ENCODE data around the gene LSAMP.

DNA sequence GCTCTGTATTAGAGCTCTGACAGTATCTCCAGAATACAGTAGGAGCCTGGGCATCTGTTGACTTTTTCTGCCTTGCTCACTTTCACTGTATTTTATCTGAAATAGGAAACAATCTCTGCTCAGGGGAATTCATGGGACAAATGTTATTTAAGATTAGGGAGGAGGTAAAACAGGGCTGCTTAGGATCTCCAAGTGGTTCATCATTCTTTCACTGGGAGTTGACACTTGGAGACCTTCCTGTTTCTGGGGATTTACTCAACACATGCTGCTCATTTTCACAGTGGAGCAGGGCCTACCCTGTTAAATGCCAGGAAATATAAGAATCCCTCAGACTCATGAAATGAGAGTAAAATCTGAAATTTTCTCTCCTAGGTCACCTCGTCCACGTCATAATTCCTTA lies 636.5 kb downstream of the LSAMP start:
- TF ChIP-seq, protein P1, sequence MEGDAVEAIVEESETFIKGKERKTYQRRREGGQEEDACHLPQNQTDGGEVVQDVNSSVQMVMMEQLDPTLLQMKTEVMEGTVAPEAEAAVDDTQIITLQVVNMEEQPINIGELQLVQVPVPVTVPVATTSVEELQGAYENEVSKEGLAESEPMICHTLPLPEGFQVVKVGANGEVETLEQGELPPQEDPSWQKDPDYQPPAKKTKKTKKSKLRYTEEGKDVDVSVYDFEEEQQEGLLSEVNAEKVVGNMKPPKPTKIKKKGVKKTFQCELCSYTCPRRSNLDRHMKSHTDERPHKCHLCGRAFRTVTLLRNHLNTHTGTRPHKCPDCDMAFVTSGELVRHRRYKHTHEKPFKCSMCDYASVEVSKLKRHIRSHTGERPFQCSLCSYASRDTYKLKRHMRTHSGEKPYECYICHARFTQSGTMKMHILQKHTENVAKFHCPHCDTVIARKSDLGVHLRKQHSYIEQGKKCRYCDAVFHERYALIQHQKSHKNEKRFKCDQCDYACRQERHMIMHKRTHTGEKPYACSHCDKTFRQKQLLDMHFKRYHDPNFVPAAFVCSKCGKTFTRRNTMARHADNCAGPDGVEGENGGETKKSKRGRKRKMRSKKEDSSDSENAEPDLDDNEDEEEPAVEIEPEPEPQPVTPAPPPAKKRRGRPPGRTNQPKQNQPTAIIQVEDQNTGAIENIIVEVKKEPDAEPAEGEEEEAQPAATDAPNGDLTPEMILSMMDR (conservative IDR thresholded peaks at IDR 0.05; ENCODE audit: low read length): no peak
- TF ChIP-seq EZH2phosphoT487 (IDR thresholded peaks at IDR 0.05; ENCODE audit: borderline replicate concordance): no peak
